Thymus (tissue), 11 donors: ENCODE results near the gene FRMD8. TPM values are rescaled to one million over a fixed set of nuclear protein-coding genes. Genes with fewer than 3 reads are reported as not detected.
"Not testable (repeated sequence)": the region's sequence is repeated elsewhere in the genome, so short reads cannot be mapped to it uniquely, and the experiment has no call there.

Source experiments
- DNase-seq, 9 donors: peaks; one replicate each; pipeline ENCODE4 v3.0.0-alpha.2; 2013; ENCODE audit warnings: low spot score in 9 of 9, low read depth in 6 of 9, missing footprints in 1 of 9
- H3K27ac ChIP-seq, 2 donors: one replicate each; pipeline ENCODE4 v1.5.1; 2013; ENCODE audit warnings: control low read depth in 1 of 2, low read depth in 1 of 2, low read length in 1 of 2, mild to moderate bottlenecking in 1 of 2, moderate library complexity in 1 of 2
- H3K27me3 ChIP-seq, 2 donors: one replicate each; pipeline ENCODE4 v1.5.1; 2013; ENCODE audit warnings: low read length in 1 of 2; ENCODE audit not compliant: control insufficient read depth in 2 of 2, insufficient read depth in 1 of 2
- H3K36me3 ChIP-seq, 2 donors: one replicate each; pipeline ENCODE4 v1.5.1; 2013; ENCODE audit warnings: low read length in 1 of 2, mild to moderate bottlenecking in 1 of 2, moderate library complexity in 1 of 2; ENCODE audit not compliant: control insufficient read depth in 2 of 2, insufficient read depth in 2 of 2
- H3K4me1 ChIP-seq, 2 donors: one replicate each; pipeline ENCODE4 v1.5.1; 2013; ENCODE audit warnings: low read length in 2 of 2; ENCODE audit not compliant: control insufficient read depth in 2 of 2, insufficient read depth in 2 of 2
- H3K4me3 ChIP-seq, 2 donors: one replicate each; pipeline ENCODE4 v1.5.1; 2013; ENCODE audit warnings: low read length in 2 of 2, control low read depth in 1 of 2, mild to moderate bottlenecking in 1 of 2
- H3K9me3 ChIP-seq, 2 donors: one replicate each; pipeline ENCODE4 v1.5.1; 2013; ENCODE audit warnings: low read length in 1 of 2, mild to moderate bottlenecking in 1 of 2; ENCODE audit not compliant: control insufficient read depth in 2 of 2, insufficient read depth in 1 of 2
- WGBS: extraction: QIAGEN DNeasy Blood & Tissue Kit; methylation state at CpG from one replicate; pipeline ENCODE4 v1.1.7; 2013; 5-methylcytosine and 5-hydroxymethylcytosine counted together
- polyA plus RNA-seq: library from polyadenylated mRNA; stranded (reverse); fragments of 200-250 nt; gene quantifications from one replicate; pipeline ENCODE4 v1.2.3, GENCODE V29; 2013
- total RNA-seq: library from RNA; stranded (reverse); fragments of 120-200 nt; gene quantifications from one replicate; pipeline ENCODE4 v1.2.4, GENCODE V29; 2013
- donor health status: healthy.

The FRMD8 gene
- total and polyA plus RNA-seq, 2 donors, result 15.2 to 21.4 TPM

- no peak for DNase-seq
- Histone ChIP-seq H3K9me3 (no peaks in the 10 kb centered on the region), H3K27me3 (no peaks in the 10 kb centered on the region), H3K4me1 (peaks cover 0 to 42% of the 10 kb centered on the region in 2 donors), H3K36me3 (peaks cover 19 to 23% of the 10 kb centered on the region in 2 donors), H3K27ac (peak overlapping the region in 1 of 2 donors; percentile 52), H3K4me3 (no peak overlapping the region)
- WGBS, result 93% methylated on average over 14 of the region's 14 CpGs
These were observed 58.0 kb downstream of the FRMD8 start for GRCh38 chr11:65444314-65445051.

DNA sequence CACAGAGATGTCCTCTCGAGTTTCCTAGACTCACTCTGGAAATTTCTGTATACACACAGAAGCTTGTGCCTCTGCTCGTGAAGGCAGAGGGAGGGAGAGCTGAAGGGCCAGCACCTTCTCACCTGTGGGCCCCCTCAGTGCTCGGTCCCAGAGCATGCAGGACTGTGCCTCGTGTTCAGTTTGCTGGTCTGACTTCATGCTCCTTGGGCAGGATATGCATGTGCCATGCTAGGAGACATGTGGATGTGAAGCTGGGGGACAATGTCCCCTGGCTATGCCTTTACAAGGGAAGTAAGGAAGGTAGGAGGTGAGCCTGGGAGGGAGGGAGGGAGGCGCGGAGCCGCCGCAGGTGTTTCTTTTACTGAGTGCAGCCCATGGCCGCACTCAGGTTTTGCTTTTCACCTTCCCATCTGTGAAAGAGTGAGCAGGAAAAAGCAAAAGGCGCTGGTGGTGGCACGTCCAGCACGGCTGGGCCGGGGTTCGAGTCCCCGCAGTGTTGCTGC is 58.7 kb downstream of the FRMD8 start:
- 98% methylated on average over 15 of the region's 15 CpGs for WGBS
- H3K27me3 ChIP-seq, result no peaks in the 10 kb centered on the region
- peaks cover 19 to 23% of the 10 kb centered on the region in 2 donors for H3K36me3 ChIP-seq
- H3K4me3 ChIP-seq, result no peak overlapping the region
- no peak for DNase-seq
- H3K27ac ChIP-seq, result no peak overlapping the region
- peaks cover 0 to 2% of the 10 kb centered on the region in 2 donors for H3K9me3 ChIP-seq
- peaks cover 0 to 42% of the 10 kb centered on the region in 2 donors for H3K4me1 ChIP-seq

- Histone ChIP-seq H3K9me3 (peaks cover 0 to 7% of the 10 kb centered on the region in 2 donors), H3K27me3 (no peaks in the 10 kb centered on the region), H3K27ac (no peak overlapping the region), H3K4me3 (no peak overlapping the region), H3K4me1 (peaks cover 0 to 35% of the 10 kb centered on the region in 2 donors), H3K36me3 (peaks cover 19 to 23% of the 10 kb centered on the region in 2 donors)
- DNase-seq, result no peak
- 94% methylated on average over 11 of the region's 11 CpGs for WGBS
These were observed 59.4 kb downstream of the FRMD8 start for GRCh38 chr11:65445604-65446445.

- H3K27me3 ChIP-seq, result no peaks in the 10 kb centered on the region
- H3K27ac ChIP-seq, result no peak overlapping the region
- H3K4me1 ChIP-seq, result peaks cover 0 to 29% of the 10 kb centered on the region in 2 donors
- H3K9me3 ChIP-seq, result peaks cover 0 to 7% of the 10 kb centered on the region in 2 donors
- no peak overlapping the region for H3K4me3 ChIP-seq
- H3K36me3 ChIP-seq, result peaks cover 19 to 23% of the 10 kb centered on the region in 2 donors
- 96% methylated on average over 11 of the region's 11 CpGs for WGBS
- no peak for DNase-seq
These were observed 60.2 kb downstream of the FRMD8 start for GRCh38 chr11:65446446-65447277.

DNA sequence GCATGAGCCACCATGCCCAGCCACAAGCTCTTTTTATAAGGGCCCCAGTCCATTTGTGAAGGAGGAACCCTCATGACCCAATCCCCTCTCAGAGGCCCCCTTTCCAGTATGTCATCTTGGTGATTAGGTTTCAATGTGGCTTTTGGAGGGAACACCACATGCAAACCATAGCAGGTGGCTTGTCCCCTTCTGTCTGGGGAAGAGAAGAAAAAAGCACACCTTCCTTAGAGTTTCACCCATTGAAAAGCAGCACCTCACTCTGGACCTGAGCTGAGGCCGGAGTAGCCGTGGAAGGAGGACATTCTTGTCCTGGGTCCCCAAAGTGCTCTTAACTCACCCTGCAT is 61.6 kb downstream of the FRMD8 start:
- Histone ChIP-seq H3K36me3 (peaks cover 18 to 19% of the 10 kb centered on the region in 2 donors), H3K27ac (peak overlapping the region in 1 of 2 donors; percentile 18), H3K4me1 (peaks cover 0 to 25% of the 10 kb centered on the region in 2 donors), H3K4me3 (no peak overlapping the region), H3K27me3 (no peaks in the 10 kb centered on the region), H3K9me3 (peaks cover 0 to 7% of the 10 kb centered on the region in 2 donors)
- DNase-seq, result no peak
- 100% methylated on average over 2 of the region's 2 CpGs for WGBS

- no peaks in the 10 kb centered on the region for H3K27me3 ChIP-seq
- no peak for DNase-seq
- H3K4me3 ChIP-seq, result no peak overlapping the region
- no peak overlapping the region for H3K27ac ChIP-seq
- 94% methylated on average over 3 of the region's 3 CpGs for WGBS
- peaks cover 17 to 18% of the 10 kb centered on the region in 2 donors for H3K36me3 ChIP-seq
- H3K9me3 ChIP-seq, result peaks cover 0 to 7% of the 10 kb centered on the region in 2 donors
- H3K4me1 ChIP-seq, result peaks cover 0 to 20% of the 10 kb centered on the region in 2 donors
These were observed 62.1 kb downstream of the FRMD8 start for GRCh38 chr11:65448418-65449105.

DNA sequence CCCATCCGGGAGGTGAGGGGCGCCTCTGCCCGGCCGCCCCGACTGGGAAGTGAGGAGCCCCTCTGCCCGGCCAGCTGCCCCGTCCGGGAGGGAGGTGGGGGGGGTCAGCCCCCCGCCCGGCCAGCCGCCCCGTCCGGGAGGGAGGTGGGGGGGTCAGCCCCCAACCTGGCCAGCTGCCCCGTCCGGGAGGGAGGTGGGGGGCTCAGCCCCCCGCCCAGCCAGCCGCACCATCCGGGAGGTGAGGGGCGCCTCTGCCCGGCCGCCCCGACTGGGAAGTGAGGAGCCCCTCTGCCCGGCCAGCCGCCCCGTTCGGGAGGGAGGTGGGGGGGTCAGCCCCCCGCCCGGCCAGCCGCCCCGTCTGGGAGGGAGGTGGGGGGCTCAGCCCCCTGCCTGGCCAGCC is 64.9 kb downstream of the FRMD8 start:
- 92% methylated on average over 20 of the region's 30 CpGs for WGBS

GRCh38 chr11:65452259-65452658 is 65.8 kb downstream of the FRMD8 start:
- WGBS, result 94% methylated on average over 3 of the region's 3 CpGs
- not testable (repeated sequence) for H3K27ac ChIP-seq, DNase-seq, H3K9me3 ChIP-seq, H3K36me3 ChIP-seq, H3K27me3 ChIP-seq, H3K4me3 ChIP-seq
- H3K4me1 ChIP-seq, result peaks cover 0 to 22% of the 10 kb centered on the region in 2 donors

More for the DNA sequence above, 64.9 kb downstream of the FRMD8 start:
- not testable (repeated sequence) for H3K9me3 ChIP-seq, DNase-seq, H3K27ac ChIP-seq, H3K4me3 ChIP-seq, H3K27me3 ChIP-seq, H3K36me3 ChIP-seq
- peaks cover 0 to 22% of the 10 kb centered on the region in 2 donors for H3K4me1 ChIP-seq
